Natural killer cell (primary cell): Measurements from ENCODE around the gene PDRG1. TPM values are rescaled to one million over a fixed set of nuclear protein-coding genes. Genes with fewer than 3 reads are reported as not detected.

ENCODE experiments used
- ATAC-seq, 3 donors: fragments of 150-1000 bp in 2 of 3; fragments of 200-7000 bp in 1 of 3; cut with Tn5 transposase; 1 replicate in 1 of 3; 2 replicates in 2 of 3; pipeline ENCODE4 v1.10.0; 2021; ENCODE audit warnings: mild to moderate bottlenecking in 2 of 3, moderate library complexity in 2 of 3
- DNase-seq, 2 donors: peaks; one replicate each; pipeline versions ENCODE4 v3.0.0 to v3.0.0-alpha.2; 2013 to 2021; ENCODE audit warnings: mixed read lengths in 1 of 2
- H3K27ac ChIP-seq: one replicate; pipeline ENCODE4 v1.5.1; 2013; ENCODE audit warnings: mild to moderate bottlenecking, low read length
- H3K27me3 ChIP-seq: one replicate; pipeline ENCODE4 v1.6.1; 2013; ENCODE audit warnings: low read length; ENCODE audit not compliant: control insufficient read depth, insufficient read depth
- H3K36me3 ChIP-seq: one replicate; pipeline ENCODE4 v1.6.1; 2013; ENCODE audit warnings: low read length; ENCODE audit not compliant: control insufficient read depth, insufficient read depth
- H3K4me1 ChIP-seq: one replicate; pipeline ENCODE4 v1.6.1; 2013; ENCODE audit warnings: low read length; ENCODE audit not compliant: control insufficient read depth, insufficient read depth
- H3K4me3 ChIP-seq: one replicate; pipeline ENCODE4 v1.5.1; 2013; ENCODE audit warnings: low read length
- H3K9me3 ChIP-seq: one replicate; pipeline ENCODE4 v1.6.1; 2013; ENCODE audit warnings: low read length; ENCODE audit not compliant: control insufficient read depth, insufficient read depth
- H3K27ac Mint-ChIP-seq, 2 donors: one replicate each; pipeline ENCODE4 v1.8.0; 2022; ENCODE audit warnings: mild to moderate bottlenecking in 2 of 2, mixed read lengths in 2 of 2, moderate library complexity in 1 of 2
- H3K27me3 Mint-ChIP-seq, 2 donors: one replicate each; pipeline ENCODE4 v1.8.0; 2022; ENCODE audit warnings: low read depth in 2 of 2, mixed read lengths in 2 of 2
- H3K36me3 Mint-ChIP-seq: one replicate; pipeline ENCODE4 v1.8.0; 2022; ENCODE audit warnings: mixed read lengths
- H3K4me1 Mint-ChIP-seq, 2 donors: one replicate each; pipeline ENCODE4 v1.8.0; 2022; ENCODE audit warnings: mixed read lengths in 2 of 2
- H3K4me3 Mint-ChIP-seq: one replicate; pipeline ENCODE4 v1.8.0; 2022; ENCODE audit warnings: mild to moderate bottlenecking, moderate library complexity, mixed read lengths
- H3K9me3 Mint-ChIP-seq, 2 donors: one replicate each; pipeline ENCODE4 v1.8.0; 2022; ENCODE audit warnings: mixed read lengths in 2 of 2
- WGBS: methylation state at CpG from one replicate; pipeline ENCODE4 v1.1.7; 2013; ENCODE audit warnings: missing lambda C conversion rate; ENCODE audit not compliant: insufficient coverage; 5-methylcytosine and 5-hydroxymethylcytosine counted together
- intact Hi-C: fragments of 100-400 bp; cut with micrococcal nuclease; formaldehyde crosslinking; loops from one replicate; pipeline ENCODE4 v1.14.2; 2022
- total RNA-seq, 4 donors: library from RNA; stranded (reverse); fragments of 120-200 nt in 1 of 4; gene quantifications; one replicate each; pipeline versions ENCODE4 v1.2.3 to v1.2.4, GENCODE V29; 2013 to 2022
- TF ChIP-seq, protein P1 (sequence below): fragments of 200-600 bp; IDR thresholded peaks from one replicate; pipeline ENCODE4 v1.8.0; 2022; ENCODE audit warnings: antibody characterized with exemption

The PDRG1 gene
- total RNA-seq, 3 donors from 2014 or later (not counting 1 experiment from before 2014, with no cell fraction given) = 9.0 to 12.8 (median 10.4) TPM

- H3K36me3 Mint-ChIP-seq = no peaks in the 10 kb centered on the region
- H3K4me3 ChIP-seq = no peak overlapping the region
- no peak overlapping the region for H3K4me3 Mint-ChIP-seq
- H3K9me3 ChIP-seq = no peaks in the 10 kb centered on the region
- H3K27ac Mint-ChIP-seq = no peak overlapping the region
- H3K36me3 ChIP-seq = no peaks in the 10 kb centered on the region
- 86% methylated on average over 8 of the region's 8 CpGs for whole genome bisulfite sequencing
- no peak for ATAC-seq
- no peaks in the 10 kb centered on the region for H3K9me3 Mint-ChIP-seq
- H3K4me1 ChIP-seq = no peaks in the 10 kb centered on the region
- DNase-seq = no peak
- H3K27ac ChIP-seq = no peak overlapping the region
- H3K4me1 Mint-ChIP-seq = no peaks in the 10 kb centered on the region
- intact Hi-C loops = no loop called here
- H3K27me3 ChIP-seq = no peaks in the 10 kb centered on the region
- H3K27me3 Mint-ChIP-seq = peaks cover 12 to 21% of the 10 kb centered on the region in 2 donors
- TF ChIP-seq, protein P1, sequence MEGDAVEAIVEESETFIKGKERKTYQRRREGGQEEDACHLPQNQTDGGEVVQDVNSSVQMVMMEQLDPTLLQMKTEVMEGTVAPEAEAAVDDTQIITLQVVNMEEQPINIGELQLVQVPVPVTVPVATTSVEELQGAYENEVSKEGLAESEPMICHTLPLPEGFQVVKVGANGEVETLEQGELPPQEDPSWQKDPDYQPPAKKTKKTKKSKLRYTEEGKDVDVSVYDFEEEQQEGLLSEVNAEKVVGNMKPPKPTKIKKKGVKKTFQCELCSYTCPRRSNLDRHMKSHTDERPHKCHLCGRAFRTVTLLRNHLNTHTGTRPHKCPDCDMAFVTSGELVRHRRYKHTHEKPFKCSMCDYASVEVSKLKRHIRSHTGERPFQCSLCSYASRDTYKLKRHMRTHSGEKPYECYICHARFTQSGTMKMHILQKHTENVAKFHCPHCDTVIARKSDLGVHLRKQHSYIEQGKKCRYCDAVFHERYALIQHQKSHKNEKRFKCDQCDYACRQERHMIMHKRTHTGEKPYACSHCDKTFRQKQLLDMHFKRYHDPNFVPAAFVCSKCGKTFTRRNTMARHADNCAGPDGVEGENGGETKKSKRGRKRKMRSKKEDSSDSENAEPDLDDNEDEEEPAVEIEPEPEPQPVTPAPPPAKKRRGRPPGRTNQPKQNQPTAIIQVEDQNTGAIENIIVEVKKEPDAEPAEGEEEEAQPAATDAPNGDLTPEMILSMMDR = no peak
Measured at GRCh38 chr20:31989030-31989645, 37.3 kb upstream of the PDRG1 start.

GRCh38 chr20:31988430-31989015, 36.7 kb upstream of the PDRG1 start:
- Mint-ChIP-seq H3K4me3 (no peak overlapping the region), H3K27ac (no peak overlapping the region), H3K36me3 (no peaks in the 10 kb centered on the region), H3K9me3 (no peaks in the 10 kb centered on the region), H3K27me3 (peaks cover 7 to 15% of the 10 kb centered on the region in 2 donors), H3K4me1 (no peaks in the 10 kb centered on the region)
- Histone ChIP-seq H3K27ac (no peak overlapping the region), H3K9me3 (no peaks in the 10 kb centered on the region), H3K36me3 (no peaks in the 10 kb centered on the region), H3K27me3 (no peaks in the 10 kb centered on the region), H3K4me1 (no peaks in the 10 kb centered on the region), H3K4me3 (no peak overlapping the region)
- intact Hi-C loops = no loop called here
- DNase-seq (no peak), ATAC-seq (no peak)
- TF ChIP-seq, protein P1 = no peak
- WGBS = 86% methylated on average over 5 of the region's 5 CpGs

- Histone ChIP-seq H3K36me3 (no peaks in the 10 kb centered on the region), H3K27me3 (no peaks in the 10 kb centered on the region), H3K9me3 (no peaks in the 10 kb centered on the region), H3K27ac (no peak overlapping the region), H3K4me1 (no peaks in the 10 kb centered on the region), H3K4me3 (no peak overlapping the region)
- no peak for DNase-seq
- Mint-ChIP-seq H3K4me3 (no peak overlapping the region), H3K9me3 (no peaks in the 10 kb centered on the region), H3K27me3 (peaks cover 6 to 9% of the 10 kb centered on the region in 2 donors), H3K36me3 (no peaks in the 10 kb centered on the region), H3K4me1 (no peaks in the 10 kb centered on the region), H3K27ac (no peak overlapping the region)
- intact Hi-C loops = no loop called here
- 67% methylated on average over 1 of the region's 1 CpG for WGBS
- TF ChIP-seq, protein P1 = no peak
- ATAC-seq = no peak
Measured at GRCh38 chr20:31987744-31988143, 35.9 kb upstream of the PDRG1 start.
